Measurements from ENCODE around the gene CHCHD3. TPM values are rescaled to one million over a fixed set of nuclear protein-coding genes. Genes with fewer than 3 reads are reported as not detected.
"Not testable (repeated sequence)": the region's sequence is repeated elsewhere in the genome, so short reads cannot be mapped to it uniquely, and the experiment has no call there.

The CHCHD3 gene
- total RNA-seq, 4 donors from 2014 or later = 27.9 to 39.0 (median 34.5) TPM

- H3K4me3 ChIP-seq (ENCODE audit: low read depth, poor library complexity, severe bottlenecking) = no peak overlapping the region
- no peak for DNase-seq (ENCODE audit: low spot score in 2 of 2)
- intact Hi-C loops (cut with DNase I; ENCODE audit: low total_unique reads) = no loop called here
- TF ChIP-seq POLR2A (IDR thresholded peaks at IDR 0.05) = no peak
- no peak for TF ChIP-seq CTCF (IDR thresholded peaks at IDR 0.05)
- WGBS, 2 donors = 94 to 96% methylated on average over 3 of the region's 3 CpGs
Observed at GRCh38 chr7:132907380-132907940, 174.4 kb downstream of the CHCHD3 start.

DNA sequence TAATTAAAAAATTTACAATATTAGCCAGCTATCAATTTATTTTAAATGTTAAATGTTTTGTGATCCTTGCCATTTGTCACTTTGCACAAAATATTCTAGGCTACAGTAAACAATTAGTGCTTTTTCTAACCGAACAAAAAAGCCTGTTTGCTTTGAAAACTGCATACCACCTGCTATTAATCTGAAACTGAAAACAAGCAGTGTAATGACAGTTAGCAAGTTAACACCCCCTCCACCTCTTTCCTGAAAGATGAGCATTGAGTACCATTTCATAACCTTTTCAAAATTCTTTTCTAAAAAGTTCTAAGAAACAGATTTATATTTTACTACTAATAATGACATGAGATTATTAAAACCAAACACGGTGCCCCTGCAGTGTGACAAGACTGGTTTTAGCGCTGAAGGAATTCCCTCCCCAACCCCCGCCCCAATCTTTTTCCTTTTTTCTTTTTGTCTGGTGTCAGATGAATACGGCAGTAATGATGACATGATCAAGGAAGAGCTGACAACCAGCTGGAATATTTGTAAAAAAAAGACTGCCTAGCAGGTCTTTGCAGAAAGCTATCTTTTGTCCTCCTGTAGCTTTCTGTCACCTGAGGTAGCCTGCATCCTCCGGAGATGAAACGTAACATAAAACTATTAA, 175.6 kb downstream of the CHCHD3 start:
- no peak for DNase-seq (ENCODE audit: low spot score in 2 of 2)

DNA sequence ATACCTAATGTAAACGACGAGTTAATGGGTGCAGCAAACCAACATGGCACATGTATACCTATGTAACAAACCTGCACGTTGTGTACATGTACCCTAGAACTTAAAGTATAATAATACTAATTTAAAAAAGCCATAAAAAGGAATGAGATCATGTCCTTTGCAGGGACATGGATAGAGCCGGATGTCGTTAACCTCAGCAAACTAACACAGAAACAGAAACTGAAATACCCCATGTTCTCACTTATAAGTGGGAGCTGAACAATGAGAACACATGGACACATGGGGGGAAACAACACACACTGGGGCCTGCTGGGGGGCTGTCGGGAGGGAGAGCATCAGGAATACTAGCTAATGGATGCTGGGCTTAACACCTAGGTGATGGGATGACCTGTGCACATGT, 176.8 kb downstream of the CHCHD3 start:
- DNase-seq (ENCODE audit: low spot score in 2 of 2); H3K4me3 ChIP-seq (ENCODE audit: low read depth, poor library complexity, severe bottlenecking); intact Hi-C loops (cut with DNase I; ENCODE audit: low total_unique reads): not testable (repeated sequence)
- WGBS, 2 donors = 93 to 96% methylated on average over 6 of the region's 6 CpGs

More for the DNA sequence above, 175.6 kb downstream of the CHCHD3 start:
- no peak overlapping the region for H3K4me3 ChIP-seq (ENCODE audit: low read depth, poor library complexity, severe bottlenecking)
- intact Hi-C loops (cut with DNase I; ENCODE audit: low total_unique reads) = no loop called here
- no peak for TF ChIP-seq POLR2A (IDR thresholded peaks at IDR 0.05)
- no peak for TF ChIP-seq CTCF (IDR thresholded peaks at IDR 0.05)
- 64 to 67% methylated on average over 7 of the region's 7 CpGs for WGBS, 2 donors

GRCh38 chr7:132904209-132904608, 177.7 kb downstream of the CHCHD3 start:
- TF ChIP-seq POLR2A (IDR thresholded peaks at IDR 0.05) (no peak), CTCF (IDR thresholded peaks at IDR 0.05) (no peak)

GRCh38 chr7:132902294-132902693, 179.6 kb downstream of the CHCHD3 start:
- DNase-seq (ENCODE audit: low spot score in 2 of 2); H3K4me3 ChIP-seq (ENCODE audit: low read depth, poor library complexity, severe bottlenecking); intact Hi-C loops (cut with DNase I; ENCODE audit: low total_unique reads): not testable (repeated sequence)
- 96% methylated on average over 3 of the region's 3 CpGs for WGBS, 2 donors

More at GRCh38 chr7:132904209-132904608, 177.7 kb downstream of the CHCHD3 start:
- intact Hi-C loops (cut with DNase I; ENCODE audit: low total_unique reads) = no loop called here
- no peak overlapping the region for H3K4me3 ChIP-seq (ENCODE audit: low read depth, poor library complexity, severe bottlenecking)
- no peak for DNase-seq (ENCODE audit: low spot score in 2 of 2)

- WGBS, 2 donors = 70 to 72% methylated on average over 4 of the region's 4 CpGs
- H3K4me3 ChIP-seq (ENCODE audit: low read depth, poor library complexity, severe bottlenecking) = no peak overlapping the region
- intact Hi-C loops (cut with DNase I; ENCODE audit: low total_unique reads) = no loop called here
- TF ChIP-seq POLR2A (IDR thresholded peaks at IDR 0.05) (no peak), CTCF (IDR thresholded peaks at IDR 0.05) (no peak)
- no peak for DNase-seq (ENCODE audit: low spot score in 2 of 2)
Observed at GRCh38 chr7:132901241-132901640, 180.6 kb downstream of the CHCHD3 start.

DNA sequence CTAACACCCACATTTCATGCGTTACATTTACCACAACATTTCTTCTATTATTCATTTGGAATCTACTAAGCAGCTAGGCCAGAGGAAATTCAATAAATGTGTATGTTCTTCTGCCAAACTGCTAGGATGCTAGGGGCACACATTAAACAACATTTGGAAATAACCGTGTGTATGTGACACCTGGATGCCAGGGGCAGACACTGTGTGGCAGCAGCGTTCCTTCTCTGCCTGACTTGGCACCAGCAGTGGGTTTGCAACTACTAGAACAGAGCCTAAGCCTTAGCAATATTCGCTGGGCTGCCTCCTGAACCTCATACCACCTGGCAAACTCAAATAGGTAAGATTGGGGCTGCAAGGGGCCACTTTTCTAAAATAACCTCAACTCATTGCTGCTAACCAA, 182.1 kb downstream of the CHCHD3 start:
- intact Hi-C loops (cut with DNase I; ENCODE audit: low total_unique reads) = no loop called here
- H3K4me3 ChIP-seq (ENCODE audit: low read depth, poor library complexity, severe bottlenecking) = no peak overlapping the region
- 90 to 97% methylated on average over 4 of the region's 4 CpGs for WGBS, 2 donors

DNA sequence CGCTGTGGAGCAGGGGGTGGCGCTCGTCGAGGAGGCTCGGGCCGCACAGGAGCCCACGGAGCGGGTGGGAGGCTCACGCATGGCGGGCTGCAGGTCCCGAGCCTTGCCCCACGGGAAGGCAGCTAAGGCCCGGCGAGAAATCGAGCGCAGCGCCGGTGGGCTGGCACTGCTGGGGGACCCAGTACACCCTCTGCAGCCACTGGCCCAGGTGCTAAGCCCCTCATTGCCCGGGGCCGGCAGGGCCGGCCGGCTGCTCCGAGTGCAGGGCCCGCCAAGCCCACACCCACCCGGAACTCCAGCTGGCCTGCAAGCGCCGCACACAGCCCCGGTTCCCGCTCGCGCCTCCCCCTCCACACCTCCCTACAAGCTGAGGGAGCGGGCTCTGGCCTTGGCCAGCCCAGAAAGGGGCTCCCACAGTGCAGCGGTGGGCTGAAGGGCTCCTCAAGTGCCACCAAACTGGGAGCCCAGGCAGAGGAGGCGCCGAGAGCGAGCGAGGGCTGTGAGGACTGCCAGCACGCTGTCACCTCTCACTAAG, 183.2 kb downstream of the CHCHD3 start:
- DNase-seq (ENCODE audit: low spot score in 2 of 2); intact Hi-C loops (cut with DNase I; ENCODE audit: low total_unique reads); H3K4me3 ChIP-seq (ENCODE audit: low read depth, poor library complexity, severe bottlenecking): not testable (repeated sequence)
- WGBS, 2 donors = 95 to 96% methylated on average over 25 to 33 of the region's 38 CpGs

More for the DNA sequence above, 182.1 kb downstream of the CHCHD3 start:
- DNase-seq (ENCODE audit: low spot score in 2 of 2) = no peak
- no peak for TF ChIP-seq CTCF (IDR thresholded peaks at IDR 0.05)
- TF ChIP-seq POLR2A (IDR thresholded peaks at IDR 0.05) = no peak

Data from lower leg skin (tissue), 4 donors.